K562 (cell line): ENCODE measurements around the gene ZNF544. TPM values are rescaled to one million over a fixed set of nuclear protein-coding genes. Genes with fewer than 3 reads are reported as not detected.
A peak's percentile ranks its signal among the peaks of the same experiment; 100 is the strongest.

Experiments used
- ATF1 ChIP-seq, 2 experiments: fragments of 450-650 bp in 1 of 2; IDR thresholded peaks; 2 replicates each; pipeline ENCODE4 v1.6.1; 2016; ENCODE audit warnings: missing compliant biosample characterization in 1 of 2, missing genetic modification characterization in 1 of 2
- KDM1A ChIP-seq, 2 experiments: fragments of 450-650 bp; IDR thresholded peaks; 2 replicates each; pipeline ENCODE4 v1.6.1; 2016; ENCODE audit warnings: mild to moderate bottlenecking in 2 of 2
- NCOA1 ChIP-seq: fragments of 450-650 bp; IDR thresholded peaks from 2 replicates; pipeline ENCODE4 v1.6.1; 2016; ENCODE audit warnings: low read depth
- PRPF4 ChIP-seq: fragments of 200-400 bp; formaldehyde crosslinking; IDR thresholded peaks from one replicate; pipeline ENCODE4 v1.6.1; 2017; ENCODE audit warnings: low read length, low read depth, mild to moderate bottlenecking; ENCODE audit not compliant: insufficient read depth, poor library complexity, severe bottlenecking
- SIN3B ChIP-seq: fragments of 450-650 bp; IDR thresholded peaks from 2 replicates; pipeline ENCODE4 v1.6.1; 2017; ENCODE audit warnings: low read depth, mild to moderate bottlenecking, moderate library complexity
- SIX5 ChIP-seq, 2 experiments: IDR thresholded peaks; 2 replicates each; pipeline ENCODE4 v1.6.1; 2011; ENCODE audit warnings: low read length in 2 of 2, borderline replicate concordance in 1 of 2, low read depth in 1 of 2, mild to moderate bottlenecking in 1 of 2, moderate library complexity in 1 of 2; ENCODE audit not compliant: insufficient read depth in 1 of 2
- XRCC4 ChIP-seq: IDR thresholded peaks from one replicate; pipeline ENCODE4 v1.6.1; 2011; ENCODE audit not compliant: insufficient read depth, insufficient read length; ENCODE audit errors: extremely low read depth
- ZC3H11A ChIP-seq: IDR thresholded peaks from 2 replicates; pipeline ENCODE4 v1.6.1; 2012; ENCODE audit warnings: low read depth, low read length, improper control_type of control experiment
- ZNF232 ChIP-seq: sonication (generic); formaldehyde crosslinking; IDR thresholded peaks from 2 replicates; pipeline ENCODE4 v1.8.0; 2022; ENCODE audit warnings: mild to moderate bottlenecking, missing genetic modification reagents
- ZNF57 ChIP-seq: fragments of 450-650 bp; formaldehyde crosslinking; IDR thresholded peaks from 2 replicates; pipeline ENCODE4 v1.4.0; 2020; ENCODE audit warnings: mild to moderate bottlenecking, moderate library complexity
- ZNF695 ChIP-seq: fragments of 450-650 bp; formaldehyde crosslinking; IDR thresholded peaks from 2 replicates; pipeline ENCODE4 v1.4.0; 2020; ENCODE audit warnings: mild to moderate bottlenecking, moderate library complexity
- ZZZ3 ChIP-seq: fragments of 450-650 bp; IDR thresholded peaks from 2 replicates; pipeline ENCODE4 v1.6.1; 2016; ENCODE audit warnings: antibody characterized with exemption, mild to moderate bottlenecking, moderate library complexity
- polyA plus RNA-seq, 8 experiments: library from polyadenylated mRNA; depleted of rRNA in 4 of 8; stranded (reverse) in 5 of 8; unstranded in 3 of 8; fragments of >200 nt; fragmentation: Nextera tagmentation in 2 of 8; fragmentation: Illumina TruSeq in 1 of 8; extraction: Ambion mirVana in 2 of 8; extraction: Trizol in 1 of 8; gene quantifications; 2 replicates each; pipeline versions ENCODE4 v1.2.1 to v1.2.3, GENCODE V29; 2011 to 2014; ENCODE audit warnings: inconsistent platforms in 1 of 8, missing spikeins in 1 of 8
- total RNA-seq, 7 experiments: library from RNA; depleted of rRNA in 6 of 7; stranded (reverse); fragments of >200 nt in 6 of 7; fragmentation: Illumina TruSeq in 2 of 7; extraction: Trizol in 2 of 7; gene quantifications; 2 replicates each; pipeline versions ENCODE4 v1.2.1 to v1.2.3, GENCODE V29; 2011 to 2021; ENCODE audit warnings: low replicate concordance in 1 of 7
- TF ChIP-seq, protein P1 (sequence below): fragments of 250-450 bp; sonication (Bioruptor Pico); IDR thresholded peaks from 2 replicates; pipeline ENCODE4 v1.9.0; 2021; ENCODE audit warnings: mild to moderate bottlenecking
- TF ChIP-seq, protein P2 (sequence below), 2 experiments: fragments of 450-650 bp in 1 of 2; IDR thresholded peaks; 2 replicates each; pipeline ENCODE4 v1.6.1; 2011 to 2017; ENCODE audit warnings: low read depth in 2 of 2, antibody characterized with exemption in 1 of 2, borderline replicate concordance in 1 of 2, low read length in 1 of 2, mild to moderate bottlenecking in 1 of 2, mixed read lengths in 1 of 2; ENCODE audit not compliant: control insufficient read depth in 1 of 2
- TF ChIP-seq, protein P3 (sequence below): sonication (generic); formaldehyde crosslinking; IDR thresholded peaks from 2 replicates; pipeline ENCODE4 v1.8.1; 2023; ENCODE audit warnings: mild to moderate bottlenecking, missing genetic modification reagents
- TF ChIP-seq, protein P4 (sequence below): sonication (generic); formaldehyde crosslinking; IDR thresholded peaks from 2 replicates; pipeline ENCODE4 v1.8.0; 2023; ENCODE audit warnings: mild to moderate bottlenecking, missing genetic modification reagents
- TF ChIP-seq, protein P5 (sequence below): fragments of 450-650 bp; IDR thresholded peaks from 2 replicates; pipeline ENCODE4 v1.6.1; 2016; ENCODE audit warnings: antibody characterized with exemption

The ZNF544 gene
- total and polyA plus RNA-seq, 9 of the 15 experiments (the other 6 are each of a cell fraction or from before 2014, with no cell fraction given), result 23.6 to 59.0 (median 41.4) TPM

DNA sequence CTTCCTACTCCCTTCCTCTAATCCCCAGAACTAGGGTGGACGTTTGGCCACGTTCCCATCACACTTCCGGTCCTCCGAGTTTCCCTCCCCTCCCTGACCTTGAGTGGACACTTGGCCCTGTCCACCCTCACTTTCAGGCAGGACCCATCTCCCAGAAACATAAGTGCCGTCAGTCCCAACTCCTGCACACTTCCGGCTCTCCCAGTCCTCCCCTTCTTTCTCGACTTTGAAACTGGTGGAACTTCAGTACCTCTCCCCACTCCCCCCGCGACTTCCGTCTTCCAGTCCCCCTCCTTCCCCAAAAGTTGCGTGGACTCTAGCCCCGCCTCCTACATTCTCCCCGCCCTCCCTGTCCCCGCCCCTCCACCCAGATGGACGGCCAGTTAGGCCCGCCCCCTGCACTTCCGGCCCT is 46.1 kb upstream of the ZNF544 start (continued):
- TF ChIP-seq ZNF57 (CRISPR knock-in tag), result no peak
- TF ChIP-seq, protein P1, sequence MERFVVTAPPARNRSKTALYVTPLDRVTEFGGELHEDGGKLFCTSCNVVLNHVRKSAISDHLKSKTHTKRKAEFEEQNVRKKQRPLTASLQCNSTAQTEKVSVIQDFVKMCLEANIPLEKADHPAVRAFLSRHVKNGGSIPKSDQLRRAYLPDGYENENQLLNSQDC, result no peak
- TF ChIP-seq, protein P2, sequence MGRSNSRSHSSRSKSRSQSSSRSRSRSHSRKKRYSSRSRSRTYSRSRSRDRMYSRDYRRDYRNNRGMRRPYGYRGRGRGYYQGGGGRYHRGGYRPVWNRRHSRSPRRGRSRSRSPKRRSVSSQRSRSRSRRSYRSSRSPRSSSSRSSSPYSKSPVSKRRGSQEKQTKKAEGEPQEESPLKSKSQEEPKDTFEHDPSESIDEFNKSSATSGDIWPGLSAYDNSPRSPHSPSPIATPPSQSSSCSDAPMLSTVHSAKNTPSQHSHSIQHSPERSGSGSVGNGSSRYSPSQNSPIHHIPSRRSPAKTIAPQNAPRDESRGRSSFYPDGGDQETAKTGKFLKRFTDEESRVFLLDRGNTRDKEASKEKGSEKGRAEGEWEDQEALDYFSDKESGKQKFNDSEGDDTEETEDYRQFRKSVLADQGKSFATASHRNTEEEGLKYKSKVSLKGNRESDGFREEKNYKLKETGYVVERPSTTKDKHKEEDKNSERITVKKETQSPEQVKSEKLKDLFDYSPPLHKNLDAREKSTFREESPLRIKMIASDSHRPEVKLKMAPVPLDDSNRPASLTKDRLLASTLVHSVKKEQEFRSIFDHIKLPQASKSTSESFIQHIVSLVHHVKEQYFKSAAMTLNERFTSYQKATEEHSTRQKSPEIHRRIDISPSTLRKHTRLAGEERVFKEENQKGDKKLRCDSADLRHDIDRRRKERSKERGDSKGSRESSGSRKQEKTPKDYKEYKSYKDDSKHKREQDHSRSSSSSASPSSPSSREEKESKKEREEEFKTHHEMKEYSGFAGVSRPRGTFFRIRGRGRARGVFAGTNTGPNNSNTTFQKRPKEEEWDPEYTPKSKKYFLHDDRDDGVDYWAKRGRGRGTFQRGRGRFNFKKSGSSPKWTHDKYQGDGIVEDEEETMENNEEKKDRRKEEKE (IDR thresholded peaks at IDR 0.05; ENCODE audit: borderline replicate concordance in 1 of 2, control insufficient read depth in 1 of 2, low read depth in 2 of 2, low read length in 1 of 2), result no peak
- no peak for TF ChIP-seq XRCC4
- TF ChIP-seq, protein P3, sequence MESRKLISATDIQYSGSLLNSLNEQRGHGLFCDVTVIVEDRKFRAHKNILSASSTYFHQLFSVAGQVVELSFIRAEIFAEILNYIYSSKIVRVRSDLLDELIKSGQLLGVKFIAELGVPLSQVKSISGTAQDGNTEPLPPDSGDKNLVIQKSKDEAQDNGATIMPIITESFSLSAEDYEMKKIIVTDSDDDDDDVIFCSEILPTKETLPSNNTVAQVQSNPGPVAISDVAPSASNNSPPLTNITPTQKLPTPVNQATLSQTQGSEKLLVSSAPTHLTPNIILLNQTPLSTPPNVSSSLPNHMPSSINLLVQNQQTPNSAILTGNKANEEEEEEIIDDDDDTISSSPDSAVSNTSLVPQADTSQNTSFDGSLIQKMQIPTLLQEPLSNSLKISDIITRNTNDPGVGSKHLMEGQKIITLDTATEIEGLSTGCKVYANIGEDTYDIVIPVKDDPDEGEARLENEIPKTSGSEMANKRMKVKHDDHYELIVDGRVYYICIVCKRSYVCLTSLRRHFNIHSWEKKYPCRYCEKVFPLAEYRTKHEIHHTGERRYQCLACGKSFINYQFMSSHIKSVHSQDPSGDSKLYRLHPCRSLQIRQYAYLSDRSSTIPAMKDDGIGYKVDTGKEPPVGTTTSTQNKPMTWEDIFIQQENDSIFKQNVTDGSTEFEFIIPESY (CRISPR knock-in tag), result no peak
- TF ChIP-seq KDM1A (IDR thresholded peaks at IDR 0.05), result no peak
- no peak for TF ChIP-seq ZZZ3
- no peak for TF ChIP-seq SIN3B
- no peak for TF ChIP-seq SIX5 (IDR thresholded peaks at IDR 0.05; ENCODE audit: borderline replicate concordance in 1 of 2, insufficient read depth in 1 of 2, low read depth in 1 of 2, low read length in 2 of 2)
- TF ChIP-seq ZNF232 (CRISPR knock-in tag), result peak; percentile 40
- TF ChIP-seq ZC3H11A, result no peak
- TF ChIP-seq, protein P4, sequence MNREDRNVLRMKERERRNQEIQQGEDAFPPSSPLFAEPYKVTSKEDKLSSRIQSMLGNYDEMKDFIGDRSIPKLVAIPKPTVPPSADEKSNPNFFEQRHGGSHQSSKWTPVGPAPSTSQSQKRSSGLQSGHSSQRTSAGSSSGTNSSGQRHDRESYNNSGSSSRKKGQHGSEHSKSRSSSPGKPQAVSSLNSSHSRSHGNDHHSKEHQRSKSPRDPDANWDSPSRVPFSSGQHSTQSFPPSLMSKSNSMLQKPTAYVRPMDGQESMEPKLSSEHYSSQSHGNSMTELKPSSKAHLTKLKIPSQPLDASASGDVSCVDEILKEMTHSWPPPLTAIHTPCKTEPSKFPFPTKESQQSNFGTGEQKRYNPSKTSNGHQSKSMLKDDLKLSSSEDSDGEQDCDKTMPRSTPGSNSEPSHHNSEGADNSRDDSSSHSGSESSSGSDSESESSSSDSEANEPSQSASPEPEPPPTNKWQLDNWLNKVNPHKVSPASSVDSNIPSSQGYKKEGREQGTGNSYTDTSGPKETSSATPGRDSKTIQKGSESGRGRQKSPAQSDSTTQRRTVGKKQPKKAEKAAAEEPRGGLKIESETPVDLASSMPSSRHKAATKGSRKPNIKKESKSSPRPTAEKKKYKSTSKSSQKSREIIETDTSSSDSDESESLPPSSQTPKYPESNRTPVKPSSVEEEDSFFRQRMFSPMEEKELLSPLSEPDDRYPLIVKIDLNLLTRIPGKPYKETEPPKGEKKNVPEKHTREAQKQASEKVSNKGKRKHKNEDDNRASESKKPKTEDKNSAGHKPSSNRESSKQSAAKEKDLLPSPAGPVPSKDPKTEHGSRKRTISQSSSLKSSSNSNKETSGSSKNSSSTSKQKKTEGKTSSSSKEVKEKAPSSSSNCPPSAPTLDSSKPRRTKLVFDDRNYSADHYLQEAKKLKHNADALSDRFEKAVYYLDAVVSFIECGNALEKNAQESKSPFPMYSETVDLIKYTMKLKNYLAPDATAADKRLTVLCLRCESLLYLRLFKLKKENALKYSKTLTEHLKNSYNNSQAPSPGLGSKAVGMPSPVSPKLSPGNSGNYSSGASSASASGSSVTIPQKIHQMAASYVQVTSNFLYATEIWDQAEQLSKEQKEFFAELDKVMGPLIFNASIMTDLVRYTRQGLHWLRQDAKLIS (CRISPR knock-in tag), result no peak
- peak; percentile 63 for TF ChIP-seq NCOA1
- TF ChIP-seq PRPF4, result no peak
- no peak for TF ChIP-seq ATF1 (CRISPR knock-in tag; IDR thresholded peaks at IDR 0.05)
- no peak for TF ChIP-seq ATF1 (tag; IDR thresholded peaks at IDR 0.05)
- no peak for TF ChIP-seq ZNF695
- TF ChIP-seq, protein P5, sequence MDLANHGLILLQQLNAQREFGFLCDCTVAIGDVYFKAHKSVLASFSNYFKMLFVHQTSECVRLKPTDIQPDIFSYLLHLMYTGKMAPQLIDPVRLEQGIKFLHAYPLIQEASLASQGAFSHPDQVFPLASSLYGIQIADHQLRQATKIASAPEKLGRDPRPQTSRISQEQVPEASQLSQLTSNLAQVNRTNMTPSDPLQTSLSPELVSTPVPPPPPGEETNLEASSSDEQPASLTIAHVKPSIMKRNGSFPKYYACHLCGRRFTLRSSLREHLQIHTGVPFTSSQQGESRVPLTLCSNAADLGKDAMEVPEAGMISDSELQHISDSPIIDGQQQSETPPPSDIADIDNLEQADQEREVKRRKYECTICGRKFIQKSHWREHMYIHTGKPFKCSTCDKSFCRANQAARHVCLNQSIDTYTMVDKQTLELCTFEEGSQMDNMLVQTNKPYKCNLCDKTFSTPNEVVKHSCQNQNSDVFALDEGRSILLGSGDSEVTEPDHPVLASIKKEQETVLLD, result peak; percentile 18
